ENCODE data around the gene SERAC1.

DNA sequence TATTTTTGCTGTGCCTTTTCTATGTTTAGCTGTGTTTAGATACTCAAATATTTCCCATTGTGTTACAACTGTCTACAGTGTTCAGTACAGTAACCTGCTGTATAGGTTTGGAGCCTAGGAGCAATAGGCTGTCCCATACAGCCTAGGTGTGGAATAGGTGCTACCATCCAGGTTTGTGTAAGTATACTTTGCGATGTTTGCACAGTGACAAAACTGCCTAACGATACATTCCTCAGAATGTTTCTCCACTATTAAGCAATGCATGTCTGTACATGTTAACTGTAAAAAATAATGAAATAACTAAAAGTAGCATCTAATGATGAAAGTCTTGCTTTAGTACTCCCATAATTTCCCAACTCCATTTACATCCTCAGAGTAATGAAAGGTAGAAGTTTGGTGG, 46.0 kb downstream of the SERAC1 start:
- TF ChIP-seq, protein P1, sequence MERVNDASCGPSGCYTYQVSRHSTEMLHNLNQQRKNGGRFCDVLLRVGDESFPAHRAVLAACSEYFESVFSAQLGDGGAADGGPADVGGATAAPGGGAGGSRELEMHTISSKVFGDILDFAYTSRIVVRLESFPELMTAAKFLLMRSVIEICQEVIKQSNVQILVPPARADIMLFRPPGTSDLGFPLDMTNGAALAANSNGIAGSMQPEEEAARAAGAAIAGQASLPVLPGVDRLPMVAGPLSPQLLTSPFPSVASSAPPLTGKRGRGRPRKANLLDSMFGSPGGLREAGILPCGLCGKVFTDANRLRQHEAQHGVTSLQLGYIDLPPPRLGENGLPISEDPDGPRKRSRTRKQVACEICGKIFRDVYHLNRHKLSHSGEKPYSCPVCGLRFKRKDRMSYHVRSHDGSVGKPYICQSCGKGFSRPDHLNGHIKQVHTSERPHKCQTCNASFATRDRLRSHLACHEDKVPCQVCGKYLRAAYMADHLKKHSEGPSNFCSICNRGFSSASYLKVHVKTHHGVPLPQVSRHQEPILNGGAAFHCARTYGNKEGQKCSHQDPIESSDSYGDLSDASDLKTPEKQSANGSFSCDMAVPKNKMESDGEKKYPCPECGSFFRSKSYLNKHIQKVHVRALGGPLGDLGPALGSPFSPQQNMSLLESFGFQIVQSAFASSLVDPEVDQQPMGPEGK (CRISPR knock-in tag; IDR thresholded peaks at IDR 0.05; ENCODE audit: borderline replicate concordance) = no peak
- TF ChIP-seq, protein P2, sequence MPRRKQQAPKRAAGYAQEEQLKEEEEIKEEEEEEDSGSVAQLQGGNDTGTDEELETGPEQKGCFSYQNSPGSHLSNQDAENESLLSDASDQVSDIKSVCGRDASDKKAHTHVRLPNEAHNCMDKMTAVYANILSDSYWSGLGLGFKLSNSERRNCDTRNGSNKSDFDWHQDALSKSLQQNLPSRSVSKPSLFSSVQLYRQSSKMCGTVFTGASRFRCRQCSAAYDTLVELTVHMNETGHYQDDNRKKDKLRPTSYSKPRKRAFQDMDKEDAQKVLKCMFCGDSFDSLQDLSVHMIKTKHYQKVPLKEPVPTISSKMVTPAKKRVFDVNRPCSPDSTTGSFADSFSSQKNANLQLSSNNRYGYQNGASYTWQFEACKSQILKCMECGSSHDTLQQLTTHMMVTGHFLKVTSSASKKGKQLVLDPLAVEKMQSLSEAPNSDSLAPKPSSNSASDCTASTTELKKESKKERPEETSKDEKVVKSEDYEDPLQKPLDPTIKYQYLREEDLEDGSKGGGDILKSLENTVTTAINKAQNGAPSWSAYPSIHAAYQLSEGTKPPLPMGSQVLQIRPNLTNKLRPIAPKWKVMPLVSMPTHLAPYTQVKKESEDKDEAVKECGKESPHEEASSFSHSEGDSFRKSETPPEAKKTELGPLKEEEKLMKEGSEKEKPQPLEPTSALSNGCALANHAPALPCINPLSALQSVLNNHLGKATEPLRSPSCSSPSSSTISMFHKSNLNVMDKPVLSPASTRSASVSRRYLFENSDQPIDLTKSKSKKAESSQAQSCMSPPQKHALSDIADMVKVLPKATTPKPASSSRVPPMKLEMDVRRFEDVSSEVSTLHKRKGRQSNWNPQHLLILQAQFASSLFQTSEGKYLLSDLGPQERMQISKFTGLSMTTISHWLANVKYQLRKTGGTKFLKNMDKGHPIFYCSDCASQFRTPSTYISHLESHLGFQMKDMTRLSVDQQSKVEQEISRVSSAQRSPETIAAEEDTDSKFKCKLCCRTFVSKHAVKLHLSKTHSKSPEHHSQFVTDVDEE (CRISPR knock-in tag; IDR thresholded peaks at IDR 0.05) = no peak
- TF ChIP-seq SNAI2 (CRISPR knock-in tag; IDR thresholded peaks at IDR 0.05) = no peak
- TF ChIP-seq CSDC2 (CRISPR knock-in tag; IDR thresholded peaks at IDR 0.05) = no peak
- no peak for TF ChIP-seq BACH2 (CRISPR knock-in tag; IDR thresholded peaks at IDR 0.05; ENCODE audit: borderline replicate concordance)
